ENCODE results near the gene ITGA11. TPM values are rescaled to one million over a fixed set of nuclear protein-coding genes. Genes with fewer than 3 reads are reported as not detected.
"Not testable (repeated sequence)": the region's sequence is repeated elsewhere in the genome, so short reads cannot be mapped to it uniquely, and the experiment has no call there.

ITGA11 gene
- total and polyA plus RNA-seq, 2 donors: 2.9 to 16.6 TPM

- no peak for DNase-seq (ENCODE audit: extremely low spot score)
- H3K4me1 ChIP-seq (ENCODE audit: insufficient read depth): no peaks in the 10 kb centered on the region
- WGBS: 77% methylated on average over 9 of the region's 9 CpGs
Measured at GRCh38 chr15:68407141-68407885, 24.6 kb downstream of the ITGA11 start.

GRCh38 chr15:68405378-68406250 lies 26.3 kb downstream of the ITGA11 start:
- WGBS: 73% methylated on average over 13 of the region's 13 CpGs
- no peaks in the 10 kb centered on the region for H3K36me3 ChIP-seq (ENCODE audit: insufficient read depth)
- H3K4me1 ChIP-seq (ENCODE audit: insufficient read depth): no peaks in the 10 kb centered on the region
- H3K4me3 ChIP-seq (ENCODE audit: low read depth, low read length): no peak overlapping the region
- DNase-seq (ENCODE audit: extremely low spot score): no peak
- no peak overlapping the region for H3K27ac ChIP-seq (ENCODE audit: low read depth)

More at GRCh38 chr15:68407141-68407885, 24.6 kb downstream of the ITGA11 start:
- Histone ChIP-seq H3K27ac (ENCODE audit: low read depth) (no peak overlapping the region), H3K4me3 (ENCODE audit: low read depth, low read length) (no peak overlapping the region), H3K36me3 (ENCODE audit: insufficient read depth) (no peaks in the 10 kb centered on the region)

- WGBS: 84% methylated on average over 12 of the region's 12 CpGs
- DNase-seq (ENCODE audit: extremely low spot score): no peak
- Histone ChIP-seq H3K36me3 (ENCODE audit: insufficient read depth) (no peaks in the 10 kb centered on the region), H3K4me1 (ENCODE audit: insufficient read depth) (no peaks in the 10 kb centered on the region), H3K4me3 (ENCODE audit: low read depth, low read length) (no peak overlapping the region), H3K27ac (ENCODE audit: low read depth) (no peak overlapping the region)
Measured at GRCh38 chr15:68404056-68404798, 27.7 kb downstream of the ITGA11 start.

- no peaks in the 10 kb centered on the region for H3K4me1 ChIP-seq (ENCODE audit: insufficient read depth)
- no peak for DNase-seq (ENCODE audit: extremely low spot score)
- H3K27ac ChIP-seq (ENCODE audit: low read depth): no peak overlapping the region
- WGBS: 88% methylated on average over 8 of the region's 8 CpGs
- H3K36me3 ChIP-seq (ENCODE audit: insufficient read depth): no peaks in the 10 kb centered on the region
- H3K4me3 ChIP-seq (ENCODE audit: low read depth, low read length): no peak overlapping the region
Measured at GRCh38 chr15:68403161-68403941, 28.6 kb downstream of the ITGA11 start.

GRCh38 chr15:68402432-68403160 lies 29.4 kb downstream of the ITGA11 start:
- WGBS: 93% methylated on average over 9 of the region's 9 CpGs
- H3K4me1 ChIP-seq (ENCODE audit: insufficient read depth): no peaks in the 10 kb centered on the region
- no peak overlapping the region for H3K27ac ChIP-seq (ENCODE audit: low read depth)
- DNase-seq (ENCODE audit: extremely low spot score): no peak
- H3K36me3 ChIP-seq (ENCODE audit: insufficient read depth): no peaks in the 10 kb centered on the region
- H3K4me3 ChIP-seq (ENCODE audit: low read depth, low read length): no peak overlapping the region

- DNase-seq (ENCODE audit: extremely low spot score): no peak
- no peaks in the 10 kb centered on the region for H3K36me3 ChIP-seq (ENCODE audit: insufficient read depth)
- no peak overlapping the region for H3K27ac ChIP-seq (ENCODE audit: low read depth)
- no peak overlapping the region for H3K4me3 ChIP-seq (ENCODE audit: low read depth, low read length)
- WGBS: 85% methylated on average over 11 of the region's 11 CpGs
- no peaks in the 10 kb centered on the region for H3K4me1 ChIP-seq (ENCODE audit: insufficient read depth)
Measured at GRCh38 chr15:68401496-68402431, 30.2 kb downstream of the ITGA11 start.

GRCh38 chr15:68400066-68400456 lies 31.9 kb downstream of the ITGA11 start:
- no peak overlapping the region for H3K4me3 ChIP-seq (ENCODE audit: low read depth, low read length)
- 84% methylated on average over 1 of the region's 1 CpG for WGBS
- H3K36me3 ChIP-seq (ENCODE audit: insufficient read depth): no peaks in the 10 kb centered on the region
- H3K4me1 ChIP-seq (ENCODE audit: insufficient read depth): no peaks in the 10 kb centered on the region
- no peak for DNase-seq (ENCODE audit: extremely low spot score)
- no peak overlapping the region for H3K27ac ChIP-seq (ENCODE audit: low read depth)

GRCh38 chr15:68399096-68400065 lies 32.6 kb downstream of the ITGA11 start:
- no peaks in the 10 kb centered on the region for H3K4me1 ChIP-seq (ENCODE audit: insufficient read depth)
- DNase-seq (ENCODE audit: extremely low spot score): no peak
- no peaks in the 10 kb centered on the region for H3K36me3 ChIP-seq (ENCODE audit: insufficient read depth)
- no peak overlapping the region for H3K27ac ChIP-seq (ENCODE audit: low read depth)
- 91% methylated on average over 5 of the region's 5 CpGs for WGBS
- H3K4me3 ChIP-seq (ENCODE audit: low read depth, low read length): no peak overlapping the region

- H3K36me3 ChIP-seq (ENCODE audit: insufficient read depth); H3K4me3 ChIP-seq (ENCODE audit: low read depth, low read length); H3K27ac ChIP-seq (ENCODE audit: low read depth); H3K4me1 ChIP-seq (ENCODE audit: insufficient read depth); DNase-seq (ENCODE audit: extremely low spot score): not testable (repeated sequence)
- no CpG with 5 or more reads among the region's 3 CpGs for WGBS
Measured at GRCh38 chr15:68397999-68398398, 34.0 kb downstream of the ITGA11 start.

GRCh38 chr15:68396068-68396467 lies 35.9 kb downstream of the ITGA11 start:
- Histone ChIP-seq H3K27ac (ENCODE audit: low read depth) (no peak overlapping the region), H3K36me3 (ENCODE audit: insufficient read depth) (no peaks in the 10 kb centered on the region), H3K4me3 (ENCODE audit: low read depth, low read length) (no peak overlapping the region), H3K4me1 (ENCODE audit: insufficient read depth) (no peaks in the 10 kb centered on the region)
- no peak for DNase-seq (ENCODE audit: extremely low spot score)
- 79% methylated on average over 1 of the region's 1 CpG for WGBS

- DNase-seq (ENCODE audit: extremely low spot score): no peak
- Histone ChIP-seq H3K4me1 (ENCODE audit: insufficient read depth) (no peaks in the 10 kb centered on the region), H3K4me3 (ENCODE audit: low read depth, low read length) (no peak overlapping the region), H3K27ac (ENCODE audit: low read depth) (no peak overlapping the region), H3K36me3 (ENCODE audit: insufficient read depth) (no peaks in the 10 kb centered on the region)
- 95% methylated on average over 2 of the region's 2 CpGs for WGBS
Measured at GRCh38 chr15:68391121-68391520, 40.8 kb downstream of the ITGA11 start.
